GM12801 (cell line): ENCODE results near the gene P3H2.

ENCODE experiments used
- CTCF ChIP-seq: IDR thresholded peaks from one replicate; pipeline ENCODE4 v1.5.1; 2011; ENCODE audit warnings: control low read depth; ENCODE audit not compliant: insufficient read length; ENCODE audit errors: extremely low read depth

P3H2 gene

GRCh38 chr3:190019844-190020243, 100.9 kb downstream of the P3H2 start:
- TF ChIP-seq CTCF, result no peak

- TF ChIP-seq CTCF, result no peak
These were observed 101.7 kb downstream of the P3H2 start for GRCh38 chr3:190019006-190019405.

DNA sequence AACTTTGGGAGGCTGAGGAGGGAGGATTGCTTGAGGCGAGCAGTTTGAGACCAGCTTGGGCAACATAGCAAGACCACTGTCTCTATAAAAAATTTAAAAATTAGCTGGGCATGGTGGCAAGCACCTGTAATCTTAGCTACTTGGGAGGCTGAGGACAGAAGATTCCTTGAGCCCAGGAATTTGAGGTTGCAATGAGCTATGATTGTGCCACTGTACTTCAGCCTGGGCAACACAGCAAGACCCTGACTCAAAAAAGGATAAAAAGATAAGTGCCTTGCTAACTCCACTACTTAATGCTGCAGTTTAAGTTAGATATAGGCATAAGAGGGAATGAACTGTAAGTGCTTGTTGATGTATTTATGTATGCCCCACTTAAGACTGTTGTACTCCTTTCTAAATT, 102.2 kb downstream of the P3H2 start:
- TF ChIP-seq CTCF, result no peak

DNA sequence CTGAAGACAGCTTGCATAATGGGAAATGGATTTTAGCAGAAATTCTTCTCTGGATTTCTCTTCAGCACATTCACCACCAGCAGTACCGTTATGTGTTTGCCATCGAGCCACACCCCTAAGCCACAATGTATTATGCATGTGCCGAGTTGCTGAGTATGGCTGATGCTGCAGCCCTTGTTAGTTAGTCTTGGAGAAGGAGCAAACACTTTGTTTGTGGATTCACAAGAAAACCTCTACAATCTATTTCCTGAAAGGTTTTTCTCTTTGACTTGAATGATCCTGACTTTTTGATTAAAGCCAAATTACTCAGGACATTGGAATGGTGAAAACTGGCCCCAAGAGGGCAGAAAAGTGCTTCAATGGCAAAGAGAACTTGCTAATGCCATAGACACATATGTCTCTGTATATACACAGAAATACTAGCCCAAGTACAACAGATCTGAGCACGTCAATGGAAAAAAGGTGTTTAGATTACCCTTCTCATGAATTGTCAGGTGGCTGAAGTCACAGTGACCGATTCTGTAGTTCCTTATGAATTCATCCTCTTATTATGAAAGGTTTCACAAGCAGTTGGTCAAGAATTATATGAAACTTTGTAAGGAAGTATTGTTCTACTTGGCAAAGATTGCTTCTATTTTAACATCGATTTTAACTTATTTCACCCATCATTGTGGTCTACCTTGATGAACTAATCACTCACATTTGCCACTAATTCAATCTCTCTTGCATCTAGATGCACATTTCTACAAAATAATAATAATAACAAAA, 103.0 kb downstream of the P3H2 start:
- TF ChIP-seq CTCF, result no peak

DNA sequence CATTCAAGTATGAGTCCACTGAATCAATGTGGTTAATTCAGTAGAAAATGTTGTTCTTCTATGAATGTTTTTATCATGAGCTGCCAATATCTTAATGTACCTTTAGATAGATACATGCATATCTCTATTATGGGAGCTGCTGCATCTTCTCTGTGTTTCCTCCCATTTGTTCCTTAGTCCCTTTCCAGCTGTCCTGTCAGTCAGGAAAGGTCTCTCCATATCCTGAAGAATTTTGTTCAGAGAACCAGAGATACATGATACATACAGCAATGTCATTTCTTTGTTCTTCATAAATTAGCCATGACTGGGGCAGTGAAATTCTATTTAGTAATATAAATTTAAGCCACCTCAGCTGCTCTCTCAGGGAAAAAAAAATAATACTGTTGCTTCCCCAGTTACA, 103.7 kb downstream of the P3H2 start:
- no peak for TF ChIP-seq CTCF

GRCh38 chr3:190014940-190015339, 105.8 kb downstream of the P3H2 start:
- no peak for TF ChIP-seq CTCF

- TF ChIP-seq CTCF, result no peak
These were observed 106.5 kb downstream of the P3H2 start for GRCh38 chr3:190013943-190014924.
